DND-41 (cell line): ENCODE results near the gene HES3.

Experiments
- ATAC-seq: fragments of 200-7000 bp; cut with Tn5 transposase; 3 replicates; pipeline ENCODE4 v1.9.1; 2021; ENCODE audit warnings: low read depth; ENCODE audit not compliant: insufficient read depth
- DNase-seq: peaks from one replicate; pipeline ENCODE4 v3.0.0-alpha.2; 2020
- H2AFZ ChIP-seq: 2 replicates; pipeline ENCODE4 v1.6.0; 2012; ENCODE audit warnings: low read depth, low read length
- H3K27ac ChIP-seq: 2 replicates; pipeline ENCODE4 v1.5.1; 2012; ENCODE audit warnings: low read length, inconsistent platforms
- H3K27me3 ChIP-seq: fragments of 200-600 bp; sonication (generic); 2 replicates; pipeline ENCODE4 v1.6.0; 2012; ENCODE audit warnings: low read length, mild to moderate bottlenecking, inconsistent platforms; ENCODE audit not compliant: insufficient read depth, poor library complexity
- H3K36me3 ChIP-seq: 2 replicates; pipeline ENCODE4 v1.5.1; 2012; ENCODE audit warnings: low read length, inconsistent platforms; ENCODE audit not compliant: insufficient read depth
- H3K4me1 ChIP-seq: 2 replicates; pipeline ENCODE4 v1.5.1; 2012; ENCODE audit warnings: mild to moderate bottlenecking, low read length; ENCODE audit not compliant: insufficient read depth
- H3K4me2 ChIP-seq: 2 replicates; pipeline ENCODE4 v1.6.0; 2012; ENCODE audit warnings: mild to moderate bottlenecking, moderate library complexity, low read length, inconsistent platforms; ENCODE audit not compliant: insufficient read depth
- H3K4me3 ChIP-seq, 2 experiments: fragments of 200-600 bp in 1 of 2; shearing (Covaris generic) in 1 of 2; 2 replicates each; pipeline ENCODE4 v1.5.1; 2012 to 2016; ENCODE audit warnings: inconsistent platforms in 2 of 2, low read length in 2 of 2, mild to moderate bottlenecking in 2 of 2, low read depth in 1 of 2, moderate library complexity in 1 of 2
- H3K79me2 ChIP-seq: 2 replicates; pipeline ENCODE4 v1.6.0; 2012; ENCODE audit warnings: low read length, inconsistent platforms; ENCODE audit not compliant: insufficient read depth
- H3K9ac ChIP-seq: 2 replicates; pipeline ENCODE4 v1.6.0; 2012; ENCODE audit warnings: low read depth, mild to moderate bottlenecking, inconsistent platforms, low read length, moderate library complexity
- H3K9me3 ChIP-seq: 2 replicates; pipeline ENCODE4 v1.5.1; 2012; ENCODE audit warnings: low read length, moderate library complexity, mild to moderate bottlenecking, inconsistent platforms; ENCODE audit not compliant: insufficient read depth, severe bottlenecking
- H4K20me1 ChIP-seq: 2 replicates; pipeline ENCODE4 v1.6.0; 2012; ENCODE audit warnings: low read length; ENCODE audit not compliant: insufficient read depth
- CTCF ChIP-seq: IDR thresholded peaks from 2 replicates; pipeline ENCODE4 v1.5.1; 2012; ENCODE audit warnings: borderline replicate concordance, low read length, moderate library complexity, mild to moderate bottlenecking; ENCODE audit not compliant: poor library complexity, severe bottlenecking; ENCODE audit errors: extremely low read depth
- EZH2 ChIP-seq: IDR thresholded peaks from 3 replicates; pipeline ENCODE4 v1.6.1; 2012; ENCODE audit warnings: borderline replicate concordance, low read depth, mild to moderate bottlenecking, moderate library complexity, low read length, inconsistent platforms; ENCODE audit not compliant: severe bottlenecking

The HES3 gene

DNA sequence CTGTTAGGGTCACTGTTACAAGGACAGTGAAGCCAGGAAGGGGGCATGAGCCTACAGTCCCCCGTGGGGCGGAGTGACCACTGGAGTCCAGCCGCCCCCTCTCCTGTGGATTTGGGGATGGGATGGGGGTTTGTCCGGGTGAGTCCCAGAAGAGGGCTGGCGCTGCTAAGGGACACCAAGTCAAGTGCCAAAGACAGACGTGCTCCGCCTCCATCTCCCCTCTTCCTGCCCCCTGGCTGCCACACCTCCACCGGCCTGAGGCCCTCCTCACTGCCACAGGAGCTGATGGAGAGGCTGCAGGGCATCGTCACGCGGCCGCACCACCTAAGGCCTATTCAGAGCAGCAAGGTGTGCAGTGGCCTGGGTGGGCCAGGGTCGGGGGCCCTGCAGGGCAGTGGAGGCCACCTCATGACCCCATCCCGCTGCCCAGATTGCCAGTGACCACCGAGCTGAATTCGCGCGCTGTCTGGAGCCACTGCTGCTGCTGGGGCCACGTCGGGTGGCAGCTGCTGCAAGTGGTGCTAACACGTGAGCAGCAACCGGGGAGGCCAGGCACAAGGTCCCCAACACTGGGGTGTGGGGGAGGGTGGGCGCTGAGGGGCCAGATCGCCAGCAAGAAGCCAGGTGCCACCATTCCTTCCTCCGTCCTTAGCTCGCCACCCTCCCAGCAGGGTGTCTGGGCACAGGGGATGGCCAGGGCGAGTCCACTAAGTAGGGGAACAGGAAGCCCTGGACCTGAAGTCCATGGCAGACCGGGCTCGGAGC is 33.2 kb upstream of the HES3 start:
- no peaks in the 10 kb centered on the region for H3K4me1 ChIP-seq
- no peak overlapping the region for H3K27ac ChIP-seq
- H3K4me3 ChIP-seq: no peak overlapping the region
- TF ChIP-seq CTCF (no peak), EZH2 (no peak)
- H3K9me3 ChIP-seq: no peaks in the 10 kb centered on the region
- DNase-seq: no peak
- ATAC-seq: no peak
- no peaks in the 10 kb centered on the region for H3K36me3 ChIP-seq
- no peaks in the 10 kb centered on the region for H3K27me3 ChIP-seq
- no peak overlapping the region for H3K4me2 ChIP-seq
- H3K79me2 ChIP-seq: no peaks in the 10 kb centered on the region
- H4K20me1 ChIP-seq: peaks cover 4% of the 10 kb centered on the region
- no peak overlapping the region for H2AFZ ChIP-seq
- H3K9ac ChIP-seq: no peak overlapping the region

GRCh38 chr1:6211731-6212130 is 32.2 kb upstream of the HES3 start:
- Histone ChIP-seq H3K4me2 (no peak overlapping the region), H3K27ac (no peak overlapping the region), H3K36me3 (no peaks in the 10 kb centered on the region), H4K20me1 (peaks cover 4% of the 10 kb centered on the region), H3K9ac (no peak overlapping the region), H3K27me3 (no peaks in the 10 kb centered on the region), H2AFZ (no peak overlapping the region), H3K9me3 (no peaks in the 10 kb centered on the region), H3K4me3 (no peak overlapping the region), H3K4me1 (no peaks in the 10 kb centered on the region), H3K79me2 (no peaks in the 10 kb centered on the region)
- DNase-seq (no peak), ATAC-seq (no peak)
- TF ChIP-seq EZH2 (no peak), CTCF (no peak)

DNA sequence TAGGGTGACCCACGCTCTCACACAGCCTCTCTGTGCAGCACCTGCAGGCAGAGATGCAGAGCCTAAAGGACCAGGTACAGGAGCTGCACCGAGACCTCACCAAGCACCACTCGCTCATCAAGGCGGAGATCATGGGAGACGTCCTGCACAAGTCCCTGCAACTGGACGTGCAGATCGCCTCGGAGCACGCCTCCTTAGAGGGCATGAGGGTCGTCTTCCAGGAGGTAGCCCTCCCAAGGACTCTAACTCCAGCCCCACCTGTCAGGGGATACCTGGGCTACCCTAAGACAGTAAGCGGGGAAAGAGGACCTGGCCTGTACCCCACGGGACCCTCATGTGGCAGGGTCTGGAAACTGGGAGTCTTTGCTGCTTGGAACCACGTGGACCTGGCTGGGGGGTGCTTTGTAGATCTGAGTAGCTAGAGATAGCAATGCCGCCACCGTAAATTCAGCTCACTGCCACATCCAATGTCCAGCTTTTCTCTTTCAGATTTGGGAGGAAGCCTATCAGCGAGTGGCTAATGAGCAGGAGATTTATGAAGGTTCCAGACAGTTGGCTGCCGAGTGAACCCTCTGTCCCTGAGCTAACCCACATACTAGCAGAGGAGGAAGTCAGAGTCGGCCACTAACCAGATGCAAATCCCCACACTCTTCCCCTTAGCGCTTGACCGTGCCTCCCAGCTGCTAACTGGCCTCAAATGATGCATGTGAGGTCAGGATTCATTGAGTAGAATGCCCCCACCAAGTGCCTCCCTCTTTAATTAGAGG is 31.6 kb upstream of the HES3 start:
- no peak for DNase-seq
- no peaks in the 10 kb centered on the region for H3K9me3 ChIP-seq
- H3K9ac ChIP-seq: no peak overlapping the region
- H3K36me3 ChIP-seq: no peaks in the 10 kb centered on the region
- H2AFZ ChIP-seq: no peak overlapping the region
- peaks cover 4% of the 10 kb centered on the region for H4K20me1 ChIP-seq
- no peak for ATAC-seq
- no peak overlapping the region for H3K27ac ChIP-seq
- H3K4me1 ChIP-seq: no peaks in the 10 kb centered on the region
- H3K4me3 ChIP-seq: no peak overlapping the region
- no peaks in the 10 kb centered on the region for H3K27me3 ChIP-seq
- TF ChIP-seq EZH2 (no peak), CTCF (no peak)
- H3K79me2 ChIP-seq: no peaks in the 10 kb centered on the region
- no peak overlapping the region for H3K4me2 ChIP-seq
